ENCODE measurements around the gene SPINK8. TPM values are rescaled to one million over a fixed set of nuclear protein-coding genes. Genes with fewer than 3 reads are reported as not detected.
"Not testable (repeated sequence)": the region's sequence is repeated elsewhere in the genome, so short reads cannot be mapped to it uniquely, and the experiment has no call there.

SPINK8 gene
- polyA plus RNA-seq, 1 donor, result not detected

DNA sequence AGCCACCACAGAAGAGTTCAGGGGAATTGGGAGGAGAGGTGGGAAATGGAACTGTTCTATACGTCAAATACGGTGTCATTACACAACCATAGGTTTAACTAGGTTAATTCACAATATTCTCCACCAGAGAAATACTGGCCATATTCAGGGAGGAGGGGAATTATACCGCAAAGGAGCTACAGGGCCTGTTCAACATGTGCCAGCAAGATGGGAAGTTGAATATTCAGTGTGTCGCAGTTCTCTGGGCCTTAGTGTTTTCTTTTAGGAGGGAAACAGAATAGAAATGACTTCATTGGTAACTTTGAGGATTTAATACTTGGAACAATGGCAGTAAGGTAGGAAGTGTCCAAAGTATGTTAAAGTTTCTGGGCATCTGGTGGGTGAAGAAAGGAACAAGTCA, 20.5 kb upstream of the SPINK8 start:
- no peaks in the 10 kb centered on the region for H3K36me3 ChIP-seq (ENCODE audit: control insufficient read depth, insufficient read depth, low read length)
- H3K27me3 ChIP-seq (ENCODE audit: control insufficient read depth, insufficient read depth, low read length), result no peaks in the 10 kb centered on the region
- no peaks in the 10 kb centered on the region for H3K4me1 ChIP-seq (ENCODE audit: control insufficient read depth, insufficient read depth, low read length)
- no peak for DNase-seq
- H3K4me3 ChIP-seq (ENCODE audit: low read length), result no peak overlapping the region
- WGBS (ENCODE audit: insufficient coverage, low lambda C conversion rate), result no CpG with 5 or more reads among the region's 4 CpGs
- no peaks in the 10 kb centered on the region for H3K9me3 ChIP-seq (ENCODE audit: control insufficient read depth, low read depth, low read length)
- H3K27ac ChIP-seq (ENCODE audit: low read length), result no peak overlapping the region

GRCh38 chr3:48352546-48352945, 19.1 kb upstream of the SPINK8 start:
- Histone ChIP-seq H3K27ac (ENCODE audit: low read length) (no peak overlapping the region), H3K27me3 (ENCODE audit: control insufficient read depth, insufficient read depth, low read length) (no peaks in the 10 kb centered on the region), H3K4me3 (ENCODE audit: low read length) (no peak overlapping the region), H3K36me3 (ENCODE audit: control insufficient read depth, insufficient read depth, low read length) (no peaks in the 10 kb centered on the region), H3K9me3 (ENCODE audit: control insufficient read depth, low read depth, low read length) (no peaks in the 10 kb centered on the region), H3K4me1 (ENCODE audit: control insufficient read depth, insufficient read depth, low read length) (no peaks in the 10 kb centered on the region)
- WGBS (ENCODE audit: insufficient coverage, low lambda C conversion rate), result 82% methylated on average over 6 of the region's 6 CpGs
- no peak for DNase-seq

GRCh38 chr3:48347500-48347899, 14.0 kb upstream of the SPINK8 start:
- no peak overlapping the region for H3K27ac ChIP-seq (ENCODE audit: low read length)
- no peak for DNase-seq
- no peak overlapping the region for H3K4me3 ChIP-seq (ENCODE audit: low read length)
- no peaks in the 10 kb centered on the region for H3K36me3 ChIP-seq (ENCODE audit: control insufficient read depth, insufficient read depth, low read length)
- H3K4me1 ChIP-seq (ENCODE audit: control insufficient read depth, insufficient read depth, low read length), result no peaks in the 10 kb centered on the region
- H3K27me3 ChIP-seq (ENCODE audit: control insufficient read depth, insufficient read depth, low read length), result no peaks in the 10 kb centered on the region
- no peaks in the 10 kb centered on the region for H3K9me3 ChIP-seq (ENCODE audit: control insufficient read depth, low read depth, low read length)
- no CpG with 5 or more reads among the region's 3 CpGs for WGBS (ENCODE audit: insufficient coverage, low lambda C conversion rate)

GRCh38 chr3:48345946-48346572, 12.6 kb upstream of the SPINK8 start:
- Histone ChIP-seq H3K27me3 (ENCODE audit: control insufficient read depth, insufficient read depth, low read length) (no peaks in the 10 kb centered on the region), H3K4me3 (ENCODE audit: low read length) (no peak overlapping the region), H3K36me3 (ENCODE audit: control insufficient read depth, insufficient read depth, low read length) (no peaks in the 10 kb centered on the region), H3K27ac (ENCODE audit: low read length) (no peak overlapping the region), H3K9me3 (ENCODE audit: control insufficient read depth, low read depth, low read length) (no peaks in the 10 kb centered on the region), H3K4me1 (ENCODE audit: control insufficient read depth, insufficient read depth, low read length) (no peaks in the 10 kb centered on the region)
- no peak for DNase-seq
- 89% methylated on average over 1 of the region's 2 CpGs for WGBS (ENCODE audit: insufficient coverage, low lambda C conversion rate)

GRCh38 chr3:48344867-48345507, 11.5 kb upstream of the SPINK8 start:
- Histone ChIP-seq H3K27ac (ENCODE audit: low read length) (no peak overlapping the region), H3K9me3 (ENCODE audit: control insufficient read depth, low read depth, low read length) (no peaks in the 10 kb centered on the region), H3K4me3 (ENCODE audit: low read length) (no peak overlapping the region), H3K27me3 (ENCODE audit: control insufficient read depth, insufficient read depth, low read length) (no peaks in the 10 kb centered on the region), H3K4me1 (ENCODE audit: control insufficient read depth, insufficient read depth, low read length) (no peaks in the 10 kb centered on the region), H3K36me3 (ENCODE audit: control insufficient read depth, insufficient read depth, low read length) (no peaks in the 10 kb centered on the region)
- no peak for DNase-seq
- WGBS (ENCODE audit: insufficient coverage, low lambda C conversion rate), result no CpG with 5 or more reads among the region's 1 CpG

DNA sequence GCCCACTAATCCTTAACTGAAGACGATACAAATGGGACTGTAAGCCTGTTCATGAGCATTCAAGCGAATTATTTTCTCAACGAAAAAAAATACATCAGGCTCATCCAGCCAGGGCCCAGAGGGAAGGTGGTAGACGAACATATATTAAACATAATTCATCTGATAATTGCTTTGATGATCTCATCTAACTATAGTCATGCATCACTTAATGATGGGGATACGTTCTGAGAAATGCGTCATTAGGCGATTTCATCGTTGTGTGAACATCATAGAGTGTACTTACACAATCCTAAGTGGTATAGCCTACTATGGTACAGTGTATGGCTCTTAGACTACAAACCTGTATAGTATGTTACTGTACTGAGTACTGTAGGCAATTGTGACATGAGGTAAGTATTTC, 10.0 kb upstream of the SPINK8 start:
- Histone ChIP-seq H3K36me3 (ENCODE audit: control insufficient read depth, insufficient read depth, low read length) (no peaks in the 10 kb centered on the region), H3K27me3 (ENCODE audit: control insufficient read depth, insufficient read depth, low read length) (no peaks in the 10 kb centered on the region), H3K9me3 (ENCODE audit: control insufficient read depth, low read depth, low read length) (no peaks in the 10 kb centered on the region), H3K4me1 (ENCODE audit: control insufficient read depth, insufficient read depth, low read length) (no peaks in the 10 kb centered on the region), H3K27ac (ENCODE audit: low read length) (no peak overlapping the region), H3K4me3 (ENCODE audit: low read length) (no peak overlapping the region)
- DNase-seq, result no peak
- WGBS (ENCODE audit: insufficient coverage, low lambda C conversion rate), result no CpG with 5 or more reads among the region's 8 CpGs

GRCh38 chr3:48338635-48339034, 5.2 kb upstream of the SPINK8 start:
- H3K36me3 ChIP-seq (ENCODE audit: control insufficient read depth, insufficient read depth, low read length), result no peaks in the 10 kb centered on the region
- WGBS (ENCODE audit: insufficient coverage, low lambda C conversion rate), result no CpG with 5 or more reads among the region's 4 CpGs
- H3K4me3 ChIP-seq (ENCODE audit: low read length), result no peak overlapping the region
- H3K9me3 ChIP-seq (ENCODE audit: control insufficient read depth, low read depth, low read length), result no peaks in the 10 kb centered on the region
- no peaks in the 10 kb centered on the region for H3K4me1 ChIP-seq (ENCODE audit: control insufficient read depth, insufficient read depth, low read length)
- H3K27me3 ChIP-seq (ENCODE audit: control insufficient read depth, insufficient read depth, low read length), result no peaks in the 10 kb centered on the region
- H3K27ac ChIP-seq (ENCODE audit: low read length), result no peak overlapping the region
- no peak for DNase-seq

- not testable (repeated sequence) for H3K27me3 ChIP-seq (ENCODE audit: control insufficient read depth, insufficient read depth, low read length); H3K4me3 ChIP-seq (ENCODE audit: low read length); H3K36me3 ChIP-seq (ENCODE audit: control insufficient read depth, insufficient read depth, low read length); H3K9me3 ChIP-seq (ENCODE audit: control insufficient read depth, low read depth, low read length); H3K4me1 ChIP-seq (ENCODE audit: control insufficient read depth, insufficient read depth, low read length); DNase-seq; H3K27ac ChIP-seq (ENCODE audit: low read length)
- WGBS (ENCODE audit: insufficient coverage, low lambda C conversion rate), result no CpG with 5 or more reads among the region's 5 CpGs
These were observed 4.1 kb upstream of the SPINK8 start for GRCh38 chr3:48337536-48337935.

- H3K4me1 ChIP-seq (ENCODE audit: control insufficient read depth, insufficient read depth, low read length); H3K4me3 ChIP-seq (ENCODE audit: low read length); DNase-seq; H3K9me3 ChIP-seq (ENCODE audit: control insufficient read depth, low read depth, low read length); H3K36me3 ChIP-seq (ENCODE audit: control insufficient read depth, insufficient read depth, low read length); H3K27me3 ChIP-seq (ENCODE audit: control insufficient read depth, insufficient read depth, low read length); H3K27ac ChIP-seq (ENCODE audit: low read length): not testable (repeated sequence)
- no CpG with 5 or more reads among the region's 9 CpGs for WGBS (ENCODE audit: insufficient coverage, low lambda C conversion rate)
These were observed 1.8 kb upstream of the SPINK8 start for GRCh38 chr3:48335286-48335685.

- H3K36me3 ChIP-seq (ENCODE audit: control insufficient read depth, insufficient read depth, low read length), result no peaks in the 10 kb centered on the region
- H3K4me1 ChIP-seq (ENCODE audit: control insufficient read depth, insufficient read depth, low read length), result no peaks in the 10 kb centered on the region
- DNase-seq, result no peak
- WGBS (ENCODE audit: insufficient coverage, low lambda C conversion rate), result 93% methylated on average over 2 of the region's 3 CpGs
- H3K27ac ChIP-seq (ENCODE audit: low read length), result no peak overlapping the region
- no peaks in the 10 kb centered on the region for H3K9me3 ChIP-seq (ENCODE audit: control insufficient read depth, low read depth, low read length)
- H3K4me3 ChIP-seq (ENCODE audit: low read length), result no peak overlapping the region
- H3K27me3 ChIP-seq (ENCODE audit: control insufficient read depth, insufficient read depth, low read length), result no peaks in the 10 kb centered on the region
These were observed 1.1 kb upstream of the SPINK8 start for GRCh38 chr3:48334605-48335004.

Data from large intestine (tissue), 3 donors.